ENCODE data around the gene FAM151B. TPM values are rescaled to one million over a fixed set of nuclear protein-coding genes. Genes with fewer than 3 reads are reported as not detected.
A peak's percentile ranks its signal among the peaks of the same experiment; 100 is the strongest.

FAM151B gene
- total and polyA plus RNA-seq, 2 of the 13 experiments (the other 11 are each of a cell fraction or from before 2014, with no cell fraction given): 0.61 to 1.0 TPM

DNA sequence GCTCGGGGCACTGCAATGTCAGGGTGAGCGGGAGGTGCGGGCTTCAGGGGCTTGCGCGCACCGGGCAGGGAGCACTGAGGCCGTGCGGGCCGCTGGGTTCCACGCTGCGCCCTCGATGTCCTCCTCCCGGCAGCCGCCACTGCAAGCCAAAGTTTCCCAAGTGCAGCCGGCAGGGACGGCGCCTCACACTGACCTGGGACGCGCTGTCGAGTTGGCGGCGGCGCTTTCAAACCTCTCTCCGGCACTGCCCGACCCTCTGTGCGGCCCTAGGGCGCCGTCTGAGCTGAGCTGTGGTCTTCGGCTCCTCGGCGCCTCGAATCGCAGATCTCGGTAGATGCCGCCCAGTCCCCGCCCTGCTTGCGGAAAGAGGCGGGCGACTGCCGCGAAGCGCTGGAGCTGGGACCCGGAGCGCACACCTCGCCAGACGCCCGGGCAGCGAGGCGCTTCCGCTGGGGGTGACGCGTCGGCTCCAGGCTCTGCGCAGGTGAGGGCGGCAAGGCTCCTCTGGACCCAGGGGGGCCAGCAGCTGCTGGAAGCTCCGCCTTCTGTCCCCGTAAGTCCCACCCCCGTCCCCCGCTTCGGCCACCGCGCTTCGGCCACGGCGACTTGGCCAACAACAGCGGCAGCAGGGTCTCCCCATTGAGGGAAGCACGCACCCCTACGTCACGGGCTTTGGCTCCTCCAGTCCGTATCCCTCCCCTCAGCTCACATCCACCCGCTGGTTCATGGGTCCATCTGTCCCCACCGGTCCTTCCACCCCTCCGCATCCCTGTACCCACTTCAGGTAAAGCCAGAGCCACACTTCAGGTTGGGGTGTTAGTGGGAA, 82.3 kb downstream of the FAM151B start, which contains the start of gene ANKRD34B (continued):
- TF ChIP-seq, protein P1, sequence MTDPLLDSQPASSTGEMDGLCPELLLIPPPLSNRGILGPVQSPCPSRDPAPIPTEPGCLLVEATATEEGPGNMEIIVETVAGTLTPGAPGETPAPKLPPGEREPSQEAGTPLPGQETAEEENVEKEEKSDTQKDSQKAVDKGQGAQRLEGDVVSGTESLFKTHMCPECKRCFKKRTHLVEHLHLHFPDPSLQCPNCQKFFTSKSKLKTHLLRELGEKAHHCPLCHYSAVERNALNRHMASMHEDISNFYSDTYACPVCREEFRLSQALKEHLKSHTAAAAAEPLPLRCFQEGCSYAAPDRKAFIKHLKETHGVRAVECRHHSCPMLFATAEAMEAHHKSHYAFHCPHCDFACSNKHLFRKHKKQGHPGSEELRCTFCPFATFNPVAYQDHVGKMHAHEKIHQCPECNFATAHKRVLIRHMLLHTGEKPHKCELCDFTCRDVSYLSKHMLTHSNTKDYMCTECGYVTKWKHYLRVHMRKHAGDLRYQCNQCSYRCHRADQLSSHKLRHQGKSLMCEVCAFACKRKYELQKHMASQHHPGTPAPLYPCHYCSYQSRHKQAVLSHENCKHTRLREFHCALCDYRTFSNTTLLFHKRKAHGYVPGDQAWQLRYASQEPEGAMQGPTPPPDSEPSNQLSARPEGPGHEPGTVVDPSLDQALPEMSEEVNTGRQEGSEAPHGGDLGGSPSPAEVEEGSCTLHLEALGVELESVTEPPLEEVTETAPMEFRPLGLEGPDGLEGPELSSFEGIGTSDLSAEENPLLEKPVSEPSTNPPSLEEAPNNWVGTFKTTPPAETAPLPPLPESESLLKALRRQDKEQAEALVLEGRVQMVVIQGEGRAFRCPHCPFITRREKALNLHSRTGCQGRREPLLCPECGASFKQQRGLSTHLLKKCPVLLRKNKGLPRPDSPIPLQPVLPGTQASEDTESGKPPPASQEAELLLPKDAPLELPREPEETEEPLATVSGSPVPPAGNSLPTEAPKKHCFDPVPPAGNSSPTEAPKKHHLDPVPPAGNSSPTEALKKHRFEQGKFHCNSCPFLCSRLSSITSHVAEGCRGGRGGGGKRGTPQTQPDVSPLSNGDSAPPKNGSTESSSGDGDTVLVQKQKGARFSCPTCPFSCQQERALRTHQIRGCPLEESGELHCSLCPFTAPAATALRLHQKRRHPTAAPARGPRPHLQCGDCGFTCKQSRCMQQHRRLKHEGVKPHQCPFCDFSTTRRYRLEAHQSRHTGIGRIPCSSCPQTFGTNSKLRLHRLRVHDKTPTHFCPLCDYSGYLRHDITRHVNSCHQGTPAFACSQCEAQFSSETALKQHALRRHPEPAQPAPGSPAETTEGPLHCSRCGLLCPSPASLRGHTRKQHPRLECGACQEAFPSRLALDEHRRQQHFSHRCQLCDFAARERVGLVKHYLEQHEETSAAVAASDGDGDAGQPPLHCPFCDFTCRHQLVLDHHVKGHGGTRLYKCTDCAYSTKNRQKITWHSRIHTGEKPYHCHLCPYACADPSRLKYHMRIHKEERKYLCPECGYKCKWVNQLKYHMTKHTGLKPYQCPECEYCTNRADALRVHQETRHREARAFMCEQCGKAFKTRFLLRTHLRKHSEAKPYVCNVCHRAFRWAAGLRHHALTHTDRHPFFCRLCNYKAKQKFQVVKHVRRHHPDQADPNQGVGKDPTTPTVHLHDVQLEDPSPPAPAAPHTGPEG (CRISPR knock-in tag; IDR thresholded peaks at IDR 0.05): 0 out of 2 replicates have a peak, but pooled peaks have one; percentile 44
- TF ChIP-seq RBM39 (IDR thresholded peaks at IDR 0.05; ENCODE audit: low read depth, low read length, poor library complexity, severe bottlenecking) (no peak), ZNF34 (CRISPR knock-in tag; IDR thresholded peaks at IDR 0.05; ENCODE audit: borderline replicate concordance) (no peak), YY1 (IDR thresholded peaks at IDR 0.05; ENCODE audit: insufficient read depth, insufficient replicate concordance, low read depth, low read length) (no peak), ZNF781 (CRISPR knock-in tag; IDR thresholded peaks at IDR 0.05; ENCODE audit: borderline replicate concordance, not compliant biosample characterization) (peak; percentile 52), ZNF282 (IDR thresholded peaks at IDR 0.05; ENCODE audit: partially characterized antibody) (no peak), NFE2 (CRISPR knock-in tag; IDR thresholded peaks at IDR 0.05) (no peak), FOXJ3 (CRISPR knock-in tag; IDR thresholded peaks at IDR 0.05; ENCODE audit: borderline replicate concordance) (no peak), KDM5B (CRISPR knock-in tag; IDR thresholded peaks at IDR 0.05; ENCODE audit: borderline replicate concordance) (peak; percentile 21; the same call in 1 of the 2 replicates)
- TF ChIP-seq, protein P2, sequence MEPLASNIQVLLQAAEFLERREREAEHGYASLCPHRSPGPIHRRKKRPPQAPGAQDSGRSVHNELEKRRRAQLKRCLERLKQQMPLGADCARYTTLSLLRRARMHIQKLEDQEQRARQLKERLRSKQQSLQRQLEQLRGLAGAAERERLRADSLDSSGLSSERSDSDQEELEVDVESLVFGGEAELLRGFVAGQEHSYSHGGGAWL (CRISPR knock-in tag; IDR thresholded peaks at IDR 0.05): peak; percentile 75; the same call in 1 of the 2 replicates
- TF ChIP-seq, protein P3, sequence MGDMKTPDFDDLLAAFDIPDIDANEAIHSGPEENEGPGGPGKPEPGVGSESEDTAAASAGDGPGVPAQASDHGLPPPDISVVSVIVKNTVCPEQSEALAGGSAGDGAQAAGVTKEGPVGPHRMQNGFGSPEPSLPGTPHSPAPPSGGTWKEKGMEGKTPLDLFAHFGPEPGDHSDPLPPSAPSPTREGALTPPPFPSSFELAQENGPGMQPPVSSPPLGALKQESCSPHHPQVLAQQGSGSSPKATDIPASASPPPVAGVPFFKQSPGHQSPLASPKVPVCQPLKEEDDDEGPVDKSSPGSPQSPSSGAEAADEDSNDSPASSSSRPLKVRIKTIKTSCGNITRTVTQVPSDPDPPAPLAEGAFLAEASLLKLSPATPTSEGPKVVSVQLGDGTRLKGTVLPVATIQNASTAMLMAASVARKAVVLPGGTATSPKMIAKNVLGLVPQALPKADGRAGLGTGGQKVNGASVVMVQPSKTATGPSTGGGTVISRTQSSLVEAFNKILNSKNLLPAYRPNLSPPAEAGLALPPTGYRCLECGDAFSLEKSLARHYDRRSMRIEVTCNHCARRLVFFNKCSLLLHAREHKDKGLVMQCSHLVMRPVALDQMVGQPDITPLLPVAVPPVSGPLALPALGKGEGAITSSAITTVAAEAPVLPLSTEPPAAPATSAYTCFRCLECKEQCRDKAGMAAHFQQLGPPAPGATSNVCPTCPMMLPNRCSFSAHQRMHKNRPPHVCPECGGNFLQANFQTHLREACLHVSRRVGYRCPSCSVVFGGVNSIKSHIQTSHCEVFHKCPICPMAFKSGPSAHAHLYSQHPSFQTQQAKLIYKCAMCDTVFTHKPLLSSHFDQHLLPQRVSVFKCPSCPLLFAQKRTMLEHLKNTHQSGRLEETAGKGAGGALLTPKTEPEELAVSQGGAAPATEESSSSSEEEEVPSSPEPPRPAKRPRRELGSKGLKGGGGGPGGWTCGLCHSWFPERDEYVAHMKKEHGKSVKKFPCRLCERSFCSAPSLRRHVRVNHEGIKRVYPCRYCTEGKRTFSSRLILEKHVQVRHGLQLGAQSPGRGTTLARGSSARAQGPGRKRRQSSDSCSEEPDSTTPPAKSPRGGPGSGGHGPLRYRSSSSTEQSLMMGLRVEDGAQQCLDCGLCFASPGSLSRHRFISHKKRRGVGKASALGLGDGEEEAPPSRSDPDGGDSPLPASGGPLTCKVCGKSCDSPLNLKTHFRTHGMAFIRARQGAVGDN (CRISPR knock-in tag; IDR thresholded peaks at IDR 0.05): peak; percentile 84
- TF ChIP-seq, protein P4, sequence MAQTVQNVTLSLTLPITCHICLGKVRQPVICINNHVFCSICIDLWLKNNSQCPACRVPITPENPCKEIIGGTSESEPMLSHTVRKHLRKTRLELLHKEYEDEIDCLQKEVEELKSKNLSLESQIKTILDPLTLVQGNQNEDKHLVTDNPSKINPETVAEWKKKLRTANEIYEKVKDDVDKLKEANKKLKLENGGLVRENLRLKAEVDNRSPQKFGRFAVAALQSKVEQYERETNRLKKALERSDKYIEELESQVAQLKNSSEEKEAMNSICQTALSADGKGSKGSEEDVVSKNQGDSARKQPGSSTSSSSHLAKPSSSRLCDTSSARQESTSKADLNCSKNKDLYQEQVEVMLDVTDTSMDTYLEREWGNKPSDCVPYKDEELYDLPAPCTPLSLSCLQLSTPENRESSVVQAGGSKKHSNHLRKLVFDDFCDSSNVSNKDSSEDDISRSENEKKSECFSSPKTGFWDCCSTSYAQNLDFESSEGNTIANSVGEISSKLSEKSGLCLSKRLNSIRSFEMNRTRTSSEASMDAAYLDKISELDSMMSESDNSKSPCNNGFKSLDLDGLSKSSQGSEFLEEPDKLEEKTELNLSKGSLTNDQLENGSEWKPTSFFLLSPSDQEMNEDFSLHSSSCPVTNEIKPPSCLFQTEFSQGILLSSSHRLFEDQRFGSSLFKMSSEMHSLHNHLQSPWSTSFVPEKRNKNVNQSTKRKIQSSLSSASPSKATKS (CRISPR knock-in tag; IDR thresholded peaks at IDR 0.05): no peak
- TF ChIP-seq, protein P5, sequence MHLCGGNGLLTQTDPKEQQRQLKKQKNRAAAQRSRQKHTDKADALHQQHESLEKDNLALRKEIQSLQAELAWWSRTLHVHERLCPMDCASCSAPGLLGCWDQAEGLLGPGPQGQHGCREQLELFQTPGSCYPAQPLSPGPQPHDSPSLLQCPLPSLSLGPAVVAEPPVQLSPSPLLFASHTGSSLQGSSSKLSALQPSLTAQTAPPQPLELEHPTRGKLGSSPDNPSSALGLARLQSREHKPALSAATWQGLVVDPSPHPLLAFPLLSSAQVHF (CRISPR knock-in tag; IDR thresholded peaks at IDR 0.05): 0 out of 2 replicates have a peak, but pooled peaks have one; percentile 67

Data from HepG2 (cell line).